H54 (cell line): ENCODE measurements around the gene CASP10.
A peak's percentile ranks its signal among the peaks of the same experiment; 100 is the strongest.

Experiments used
- DNase-seq: peaks from one replicate; pipeline ENCODE4 v3.0.0; 2011; ENCODE audit warnings: low spot score, mixed read lengths; ENCODE audit not compliant: insufficient read length
- FAIRE-seq: peaks from 3 replicates; lab custom pipeline; 2011; peaks lifted over from hg19 to GRCh38; lab: Jason Lieb, UNC
- POLR2A ChIP-seq: IDR thresholded peaks from 2 replicates; pipeline ENCODE4 v1.6.1; 2011; ENCODE audit warnings: low read depth, mild to moderate bottlenecking, low read length

Gene CASP10

GRCh38 chr2:201242571-201243277, 59.8 kb downstream of the CASP10 start:
- DNase-seq (no peak), FAIRE-seq (no peak)
- no peak for TF ChIP-seq POLR2A

DNA sequence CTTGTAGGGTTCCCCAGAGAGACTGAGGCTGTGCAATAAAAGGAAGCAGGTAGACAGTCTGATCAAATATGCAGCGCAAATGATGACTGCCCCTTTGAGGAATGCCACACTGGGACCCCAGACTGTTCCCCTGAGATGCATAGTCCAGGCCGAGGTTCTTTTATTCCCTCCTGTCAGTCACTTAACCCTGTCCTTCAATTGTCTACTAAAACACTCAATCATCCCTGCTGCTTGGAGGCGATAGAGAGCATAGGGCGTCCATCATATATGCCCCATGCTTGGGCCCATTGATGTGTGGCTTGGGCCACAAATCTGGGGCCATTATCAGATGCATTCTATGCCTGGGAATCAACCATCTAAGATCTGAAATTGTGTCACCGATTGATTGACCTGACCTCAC, 61.9 kb downstream of the CASP10 start:
- no peak for TF ChIP-seq POLR2A
- FAIRE-seq, result no peak

GRCh38 chr2:201246280-201246679, 63.3 kb downstream of the CASP10 start:
- no peak for TF ChIP-seq POLR2A
- FAIRE-seq, result no peak
- DNase-seq, result no peak

More for the DNA sequence above, 61.9 kb downstream of the CASP10 start:
- DNase-seq, result no peak

DNA sequence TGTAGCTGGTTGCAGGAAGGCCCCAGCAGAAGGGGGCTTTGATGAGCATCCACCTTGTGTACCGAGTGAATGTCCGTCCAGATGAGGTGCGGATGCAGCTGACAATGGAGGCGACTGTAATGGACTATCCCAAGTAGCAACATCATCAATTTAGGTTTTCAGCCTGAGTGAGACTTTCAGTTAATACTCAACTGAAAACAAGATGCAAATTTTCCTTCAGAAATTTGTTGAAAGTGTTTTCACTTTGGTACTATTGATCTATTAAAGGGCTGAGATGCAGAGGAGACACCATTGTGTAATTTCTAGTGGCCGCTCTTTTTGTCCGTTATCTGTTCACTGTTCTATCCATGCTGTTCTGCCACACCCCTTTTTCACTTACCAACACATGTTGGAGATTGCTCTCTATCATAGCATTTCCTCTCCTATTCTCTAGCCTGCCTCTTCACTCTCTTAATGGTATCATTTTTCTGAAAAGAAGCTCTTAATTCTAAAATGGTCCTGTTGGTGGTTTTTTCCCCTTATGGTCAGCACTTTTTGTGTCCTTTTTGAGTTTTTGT, 65.4 kb downstream of the CASP10 start:
- TF ChIP-seq POLR2A, result no peak
- DNase-seq, result no peak

DNA sequence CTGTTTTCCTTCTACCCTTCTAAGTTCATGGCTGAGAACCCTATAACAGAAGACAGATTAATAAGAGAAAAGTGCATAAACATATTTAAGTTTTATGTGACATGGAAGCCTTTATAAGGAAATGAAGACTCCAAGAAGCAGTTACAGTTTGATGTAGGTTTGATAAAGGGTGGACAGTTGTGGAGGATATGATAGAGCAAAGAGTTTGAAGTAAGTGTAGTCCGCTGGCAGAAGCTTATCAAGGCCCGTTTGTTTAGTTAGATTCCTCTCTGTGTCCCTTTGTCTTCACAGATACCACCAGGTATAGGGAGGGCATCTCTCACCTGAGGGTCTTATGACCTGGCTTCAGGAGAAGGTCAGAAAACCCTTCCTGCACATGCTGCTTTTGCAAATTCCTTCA, 66.9 kb downstream of the CASP10 start:
- TF ChIP-seq POLR2A, result no peak
- DNase-seq (no peak), FAIRE-seq (no peak)

More for the DNA sequence above, 65.4 kb downstream of the CASP10 start:
- FAIRE-seq, result no peak

DNA sequence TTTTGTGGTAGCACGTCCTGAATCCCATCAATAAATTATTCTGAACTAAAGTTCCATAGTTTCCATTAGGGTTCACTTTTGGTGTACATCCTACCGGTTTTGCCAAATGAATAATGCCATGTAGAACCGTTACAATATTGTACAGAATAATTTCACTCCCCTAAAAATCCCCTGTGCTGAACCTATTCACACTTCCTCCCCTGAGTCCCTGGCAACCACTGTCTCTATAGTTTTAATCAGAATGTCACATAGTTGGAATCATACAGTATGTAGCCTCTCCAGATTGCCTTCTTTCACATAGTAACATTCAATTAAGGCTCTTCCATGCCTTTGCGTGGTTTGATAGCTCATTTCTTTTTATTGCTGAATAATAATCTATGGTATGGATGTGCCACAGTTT, 67.8 kb downstream of the CASP10 start:
- FAIRE-seq, result no peak
- no peak for TF ChIP-seq POLR2A
- no peak for DNase-seq

- TF ChIP-seq POLR2A, result no peak
- FAIRE-seq (peak; percentile 65), DNase-seq (peak; percentile 45)
Measured at GRCh38 chr2:201254081-201254730, 71.3 kb downstream of the CASP10 start.

GRCh38 chr2:201255408-201256033, 72.6 kb downstream of the CASP10 start:
- TF ChIP-seq POLR2A, result no peak
- no peak for DNase-seq
- FAIRE-seq, result no peak

DNA sequence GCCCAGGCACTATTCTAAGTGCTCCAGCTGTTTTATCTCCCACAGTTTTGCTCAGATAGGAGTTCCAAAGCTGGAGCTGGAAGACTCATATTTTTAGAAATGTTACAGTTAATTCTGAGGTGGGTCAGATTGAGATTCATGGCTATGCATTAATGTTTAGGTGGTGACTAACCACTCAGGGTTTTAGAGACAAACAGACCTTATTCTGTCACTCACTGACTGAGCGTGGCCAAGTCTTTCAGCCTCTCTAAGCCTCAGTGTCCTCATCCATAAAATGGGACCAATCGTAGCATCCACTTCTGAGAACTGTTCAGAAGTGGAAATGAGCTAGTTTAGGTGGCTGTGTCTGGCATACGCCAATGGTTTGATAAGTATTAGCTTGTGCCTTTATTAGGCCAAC, 73.1 kb downstream of the CASP10 start:
- FAIRE-seq (no peak), DNase-seq (no peak)
- TF ChIP-seq POLR2A, result no peak

GRCh38 chr2:201257381-201257955, 74.5 kb downstream of the CASP10 start:
- FAIRE-seq, result no peak

GRCh38 chr2:201257956-201258665, 75.2 kb downstream of the CASP10 start:
- no peak for TF ChIP-seq POLR2A
- peak; percentile 84 for FAIRE-seq
- DNase-seq, result peak; percentile 59

More at GRCh38 chr2:201257381-201257955, 74.5 kb downstream of the CASP10 start:
- no peak for TF ChIP-seq POLR2A
- DNase-seq, result peak; percentile 31

- DNase-seq, result no peak
- no peak for TF ChIP-seq POLR2A
- FAIRE-seq, result no peak
Measured at GRCh38 chr2:201258666-201259615, 76.0 kb downstream of the CASP10 start.
